Upper lobe of right lung (tissue), 1 donor: ENCODE measurements around the gene LRMDA. TPM values are rescaled to one million over a fixed set of nuclear protein-coding genes. Genes with fewer than 3 reads are reported as not detected.

ENCODE experiments used
- ATAC-seq: fragments of 200-7000 bp; cut with Tn5 transposase; one replicate; pipeline ENCODE4 v1.9.1; 2020; ENCODE audit warnings: mild to moderate bottlenecking, moderate library complexity
- DNase-seq: peaks from one replicate; pipeline ENCODE4 v3.0.0-alpha.2; 2020
- H3K27ac ChIP-seq: fragments of 200-600 bp; one replicate; pipeline ENCODE4 v1.8.0; 2022
- H3K27me3 ChIP-seq: fragments of 200-600 bp; one replicate; pipeline ENCODE4 v1.8.0; 2022; ENCODE audit warnings: mild to moderate bottlenecking
- H3K36me3 ChIP-seq: fragments of 200-600 bp; one replicate; pipeline ENCODE4 v1.8.0; 2022
- H3K4me1 ChIP-seq: fragments of 200-600 bp; one replicate; pipeline ENCODE4 v1.8.0; 2022
- H3K4me3 ChIP-seq: fragments of 200-600 bp; one replicate; pipeline ENCODE4 v1.8.0; 2022; ENCODE audit warnings: mild to moderate bottlenecking
- H3K9me3 ChIP-seq: fragments of 200-600 bp; one replicate; pipeline ENCODE4 v1.8.0; 2022
- intact Hi-C: fragments of 100-400 bp; cut with DNase I; formaldehyde crosslinking; loops from one replicate; pipeline ENCODE4 v1.11.0; 2022
- total RNA-seq: library from RNA; stranded (reverse); fragmentation: NEBNext Ultra II Directional; extraction: Animal tissue kit (Norgen Biotek cat#: 25700); gene quantifications from one replicate; pipeline ENCODE4 v1.2.1, GENCODE V29; 2021
- TF ChIP-seq, protein P1 (sequence below): fragments of 200-600 bp; IDR thresholded peaks from one replicate; pipeline ENCODE4 v1.8.0; 2022; ENCODE audit warnings: antibody characterized with exemption
- donor health status: DM: no; HTN: yes; CAD: no; lungs with severe emphysema.

The LRMDA gene
- total RNA-seq, 1 donor from 2014 or later, result 20.0 TPM

DNA sequence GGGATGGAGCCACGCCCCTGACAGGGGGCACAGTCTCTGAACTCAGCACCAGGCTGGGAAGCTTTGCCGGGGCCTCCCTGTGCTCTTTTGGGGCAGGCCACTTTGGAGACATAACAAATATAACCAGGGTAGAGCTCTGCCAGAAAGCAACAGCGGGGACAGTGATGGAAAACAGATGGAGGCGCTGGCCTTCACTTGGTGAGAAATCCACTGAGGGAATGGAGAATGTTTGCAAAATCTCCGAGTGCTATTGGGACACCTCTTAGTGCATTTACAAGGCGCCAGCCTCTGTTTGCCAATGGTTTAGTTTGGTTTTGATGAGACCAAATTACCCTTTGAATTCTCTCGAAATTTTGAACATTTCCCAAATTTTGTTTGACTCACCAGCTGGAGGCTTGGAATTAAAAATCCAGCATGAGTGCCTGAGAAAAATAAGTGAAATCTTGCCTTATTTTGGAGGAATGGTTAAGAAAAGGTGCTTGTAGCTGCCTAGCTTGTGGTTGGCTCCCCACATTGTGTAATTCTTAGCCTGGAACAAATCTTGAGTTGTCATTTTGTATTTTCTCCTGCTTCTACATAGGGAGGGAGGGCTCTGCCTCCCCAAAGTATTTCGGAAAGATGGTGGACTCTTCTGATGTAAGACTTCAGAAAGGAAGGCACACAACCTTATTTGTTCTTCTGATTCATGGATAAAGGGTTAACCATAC lies 980.5 kb downstream of the LRMDA start:
- Histone ChIP-seq H3K36me3 (no peaks in the 10 kb centered on the region), H3K27ac (peak overlapping the region; percentile 24)

DNA sequence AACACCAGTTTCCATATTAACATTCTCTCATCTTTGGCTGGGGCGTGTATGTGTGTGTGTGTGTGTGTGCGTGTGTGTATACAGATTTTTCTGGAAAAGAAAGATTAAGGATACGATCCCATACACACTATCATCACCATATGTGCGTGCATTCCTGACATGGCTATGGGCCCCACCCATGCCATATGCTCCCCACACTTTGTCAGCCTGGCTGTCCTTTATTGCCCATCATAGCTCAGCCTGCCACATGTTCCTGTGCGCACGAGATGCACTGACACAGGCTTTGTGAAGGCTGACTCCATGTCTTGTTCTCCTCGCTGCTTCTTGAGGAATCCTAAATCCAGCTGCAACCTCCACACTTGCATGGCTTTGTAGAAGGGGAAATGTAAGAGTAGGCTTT lies 984.1 kb downstream of the LRMDA start:
- ATAC-seq, result peak; percentile 22
- Histone ChIP-seq H3K4me1 (no peaks in the 10 kb centered on the region), H3K36me3 (no peaks in the 10 kb centered on the region), H3K4me3 (no peak overlapping the region), H3K9me3 (no peaks in the 10 kb centered on the region), H3K27ac (no peak overlapping the region), H3K27me3 (no peaks in the 10 kb centered on the region)
- intact Hi-C loops, result no loop called here
- DNase-seq, result no peak
- TF ChIP-seq, protein P1, sequence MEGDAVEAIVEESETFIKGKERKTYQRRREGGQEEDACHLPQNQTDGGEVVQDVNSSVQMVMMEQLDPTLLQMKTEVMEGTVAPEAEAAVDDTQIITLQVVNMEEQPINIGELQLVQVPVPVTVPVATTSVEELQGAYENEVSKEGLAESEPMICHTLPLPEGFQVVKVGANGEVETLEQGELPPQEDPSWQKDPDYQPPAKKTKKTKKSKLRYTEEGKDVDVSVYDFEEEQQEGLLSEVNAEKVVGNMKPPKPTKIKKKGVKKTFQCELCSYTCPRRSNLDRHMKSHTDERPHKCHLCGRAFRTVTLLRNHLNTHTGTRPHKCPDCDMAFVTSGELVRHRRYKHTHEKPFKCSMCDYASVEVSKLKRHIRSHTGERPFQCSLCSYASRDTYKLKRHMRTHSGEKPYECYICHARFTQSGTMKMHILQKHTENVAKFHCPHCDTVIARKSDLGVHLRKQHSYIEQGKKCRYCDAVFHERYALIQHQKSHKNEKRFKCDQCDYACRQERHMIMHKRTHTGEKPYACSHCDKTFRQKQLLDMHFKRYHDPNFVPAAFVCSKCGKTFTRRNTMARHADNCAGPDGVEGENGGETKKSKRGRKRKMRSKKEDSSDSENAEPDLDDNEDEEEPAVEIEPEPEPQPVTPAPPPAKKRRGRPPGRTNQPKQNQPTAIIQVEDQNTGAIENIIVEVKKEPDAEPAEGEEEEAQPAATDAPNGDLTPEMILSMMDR, result no peak

More for the DNA sequence above, 980.5 kb downstream of the LRMDA start:
- intact Hi-C loops, result no loop called here
- H3K9me3 ChIP-seq, result no peaks in the 10 kb centered on the region
- H3K27me3 ChIP-seq, result no peaks in the 10 kb centered on the region
- no peak overlapping the region for H3K4me3 ChIP-seq
- TF ChIP-seq, protein P1, result no peak
- ATAC-seq (peak; percentile 43), DNase-seq (no peak)
- H3K4me1 ChIP-seq, result no peaks in the 10 kb centered on the region

DNA sequence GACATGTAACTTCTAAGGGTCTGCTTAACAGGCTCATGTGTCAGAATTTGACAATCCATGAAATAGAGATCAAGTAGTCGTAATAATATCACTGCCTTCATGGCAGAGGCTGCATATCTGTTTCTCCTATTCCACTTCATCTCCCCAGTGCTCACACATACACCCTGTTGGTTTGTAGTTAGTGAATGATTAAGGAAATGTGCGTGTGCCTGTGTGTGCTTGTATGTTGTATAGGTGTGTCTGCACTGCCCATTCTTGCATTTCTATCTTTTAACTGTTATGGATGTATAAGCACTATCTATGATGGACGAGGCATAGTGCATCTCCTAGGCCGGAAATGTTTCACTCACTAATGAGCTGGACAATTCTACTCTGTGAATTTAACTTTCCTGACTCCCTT lies 985.2 kb downstream of the LRMDA start:
- Histone ChIP-seq H3K36me3 (no peaks in the 10 kb centered on the region), H3K27ac (no peak overlapping the region), H3K4me3 (no peak overlapping the region), H3K9me3 (no peaks in the 10 kb centered on the region), H3K27me3 (no peaks in the 10 kb centered on the region), H3K4me1 (no peaks in the 10 kb centered on the region)
- no peak for DNase-seq
- ATAC-seq, result no peak
- TF ChIP-seq, protein P1, result no peak
- intact Hi-C loops, result no loop called here

DNA sequence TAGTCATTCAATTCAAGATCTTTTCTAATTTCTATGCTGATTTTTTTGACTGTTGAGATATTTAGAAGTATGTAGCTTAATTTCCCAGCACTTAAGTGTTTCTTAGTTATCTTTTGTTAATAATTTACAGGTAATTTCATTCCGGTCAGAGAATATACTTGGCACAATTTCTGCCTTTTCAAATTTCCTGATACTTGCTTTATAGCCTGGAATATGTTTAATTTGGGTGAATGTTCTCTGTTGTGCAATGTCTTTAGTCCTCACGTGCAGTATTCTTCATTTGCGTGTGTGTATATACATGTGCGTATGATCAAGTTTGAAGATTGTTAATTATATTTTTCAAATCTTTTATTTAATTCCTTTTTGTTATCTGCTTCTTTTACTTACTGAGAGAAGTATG lies 989.3 kb downstream of the LRMDA start:
- Histone ChIP-seq H3K9me3 (no peaks in the 10 kb centered on the region), H3K27me3 (no peaks in the 10 kb centered on the region), H3K4me1 (no peaks in the 10 kb centered on the region), H3K36me3 (no peaks in the 10 kb centered on the region), H3K27ac (no peak overlapping the region), H3K4me3 (no peak overlapping the region)
- TF ChIP-seq, protein P1, result no peak
- DNase-seq (no peak), ATAC-seq (no peak)
- intact Hi-C loops, result no loop called here

DNA sequence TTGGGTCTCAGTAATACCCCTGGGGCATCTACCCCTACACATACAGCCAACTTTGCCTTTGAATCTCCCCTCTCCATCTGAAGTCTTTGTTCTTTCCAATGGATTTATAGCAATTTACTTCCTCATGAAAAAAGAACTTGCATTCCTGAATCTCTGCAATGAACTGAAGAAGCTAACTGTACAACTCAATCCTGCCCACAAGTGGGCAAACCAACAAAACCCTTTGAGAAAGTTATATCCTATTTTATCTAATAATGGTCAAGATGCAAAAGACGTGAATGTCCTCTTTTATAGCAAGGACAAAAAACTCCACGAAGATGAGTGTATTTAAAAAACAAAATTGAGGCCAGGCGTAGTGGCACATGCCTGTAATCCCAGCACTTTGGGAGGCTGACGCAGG lies 991.3 kb downstream of the LRMDA start:
- no peaks in the 10 kb centered on the region for H3K27me3 ChIP-seq

More for the DNA sequence above, 991.3 kb downstream of the LRMDA start:
- intact Hi-C loops, result no loop called here
- Histone ChIP-seq H3K9me3 (no peaks in the 10 kb centered on the region), H3K4me3 (no peak overlapping the region), H3K27ac (no peak overlapping the region), H3K36me3 (no peaks in the 10 kb centered on the region), H3K4me1 (no peaks in the 10 kb centered on the region)
- ATAC-seq (no peak), DNase-seq (no peak)
- TF ChIP-seq, protein P1, result no peak
